Lower leg skin (tissue), 4 donors: ENCODE measurements around the gene AGR3. TPM values are rescaled to one million over a fixed set of nuclear protein-coding genes. Genes with fewer than 3 reads are reported as not detected.

Source experiments
- DNase-seq, 2 donors: peaks; one replicate each; pipeline ENCODE4 v3.0.0-alpha.2; 2019; ENCODE audit warnings: low spot score in 2 of 2
- H3K4me3 ChIP-seq: fragments of 200-600 bp; sonication (generic); 2 replicates; pipeline ENCODE4 v1.5.1; 2017; ENCODE audit warnings: mild to moderate bottlenecking, low read depth; ENCODE audit not compliant: poor library complexity, severe bottlenecking
- POLR2A ChIP-seq, 2 donors: fragments of 450-650 bp; IDR thresholded peaks; one replicate each; pipeline ENCODE4 v1.6.1; 2016 to 2017; ENCODE audit warnings: antibody characterized with exemption in 2 of 2, mild to moderate bottlenecking in 1 of 2, moderate library complexity in 1 of 2
- WGBS, 2 donors: methylation state at CpG; one replicate each; pipeline ENCODE4 v1.1.5; 2018; 5-methylcytosine and 5-hydroxymethylcytosine counted together
- intact Hi-C: fragments of 100-400 bp; cut with DNase I; formaldehyde crosslinking; loops from one replicate; pipeline ENCODE4 v1.15.0; 2023; ENCODE audit warnings: low total_unique reads
- total RNA-seq, 4 donors: library from RNA; depleted of rRNA; stranded (reverse); fragments of >200 nt; gene quantifications; one replicate each; pipeline ENCODE4 v1.1.0, GENCODE V29; 2016
- TF ChIP-seq, protein P1 (sequence below), 3 donors: fragments of 450-650 bp; IDR thresholded peaks; one replicate each; pipeline ENCODE4 v1.5.1; 2016; ENCODE audit warnings: antibody characterized with exemption in 3 of 3, mild to moderate bottlenecking in 3 of 3, moderate library complexity in 2 of 3

The AGR3 gene
- total RNA-seq, 4 donors from 2014 or later, result 2.0 to 2.2 TPM; not detected in 2

DNA sequence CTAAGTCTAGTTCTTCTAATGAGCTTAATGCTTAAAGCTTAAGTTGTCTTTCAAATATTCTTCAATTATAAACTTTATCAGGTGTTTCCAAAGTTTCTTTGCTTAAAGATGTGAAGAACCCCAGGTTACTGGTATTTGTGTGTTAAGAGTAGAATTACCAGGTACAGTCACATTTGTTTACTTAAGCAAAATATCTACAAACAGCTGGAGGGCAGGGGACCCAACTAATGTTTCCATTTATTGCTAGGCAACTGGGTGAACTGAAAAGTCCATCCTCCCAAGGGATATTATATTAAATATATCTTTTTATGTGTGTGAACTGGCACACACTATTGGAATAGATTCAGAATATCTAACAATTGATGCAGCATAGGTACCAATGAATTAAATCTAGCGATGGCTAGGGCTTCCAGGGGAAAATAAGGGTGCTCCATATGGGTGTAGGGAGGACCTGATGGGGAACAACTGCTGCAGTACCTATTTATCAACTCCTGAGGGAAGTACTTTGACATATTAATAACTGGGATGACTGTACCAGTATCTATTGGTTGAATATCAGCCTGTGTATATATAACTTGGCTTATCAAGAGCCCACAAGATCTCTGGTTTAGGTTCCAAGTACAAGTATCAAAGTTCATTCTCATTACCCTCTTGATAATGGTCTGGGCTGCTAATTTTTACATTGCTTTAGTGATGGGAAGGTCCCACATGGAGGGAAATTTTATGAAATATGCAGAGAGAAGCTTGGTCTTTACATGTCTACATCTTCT, 10.3 kb upstream of the AGR3 start:
- TF ChIP-seq POLR2A (IDR thresholded peaks at IDR 0.05), result no peak
- TF ChIP-seq, protein P1, sequence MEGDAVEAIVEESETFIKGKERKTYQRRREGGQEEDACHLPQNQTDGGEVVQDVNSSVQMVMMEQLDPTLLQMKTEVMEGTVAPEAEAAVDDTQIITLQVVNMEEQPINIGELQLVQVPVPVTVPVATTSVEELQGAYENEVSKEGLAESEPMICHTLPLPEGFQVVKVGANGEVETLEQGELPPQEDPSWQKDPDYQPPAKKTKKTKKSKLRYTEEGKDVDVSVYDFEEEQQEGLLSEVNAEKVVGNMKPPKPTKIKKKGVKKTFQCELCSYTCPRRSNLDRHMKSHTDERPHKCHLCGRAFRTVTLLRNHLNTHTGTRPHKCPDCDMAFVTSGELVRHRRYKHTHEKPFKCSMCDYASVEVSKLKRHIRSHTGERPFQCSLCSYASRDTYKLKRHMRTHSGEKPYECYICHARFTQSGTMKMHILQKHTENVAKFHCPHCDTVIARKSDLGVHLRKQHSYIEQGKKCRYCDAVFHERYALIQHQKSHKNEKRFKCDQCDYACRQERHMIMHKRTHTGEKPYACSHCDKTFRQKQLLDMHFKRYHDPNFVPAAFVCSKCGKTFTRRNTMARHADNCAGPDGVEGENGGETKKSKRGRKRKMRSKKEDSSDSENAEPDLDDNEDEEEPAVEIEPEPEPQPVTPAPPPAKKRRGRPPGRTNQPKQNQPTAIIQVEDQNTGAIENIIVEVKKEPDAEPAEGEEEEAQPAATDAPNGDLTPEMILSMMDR (IDR thresholded peaks at IDR 0.05), result no peak
- intact Hi-C loops, result no loop called here
- no peak for DNase-seq
- no peak overlapping the region for H3K4me3 ChIP-seq
- 85 to 88% methylated on average over 1 of the region's 1 CpG for WGBS, 2 donors

DNA sequence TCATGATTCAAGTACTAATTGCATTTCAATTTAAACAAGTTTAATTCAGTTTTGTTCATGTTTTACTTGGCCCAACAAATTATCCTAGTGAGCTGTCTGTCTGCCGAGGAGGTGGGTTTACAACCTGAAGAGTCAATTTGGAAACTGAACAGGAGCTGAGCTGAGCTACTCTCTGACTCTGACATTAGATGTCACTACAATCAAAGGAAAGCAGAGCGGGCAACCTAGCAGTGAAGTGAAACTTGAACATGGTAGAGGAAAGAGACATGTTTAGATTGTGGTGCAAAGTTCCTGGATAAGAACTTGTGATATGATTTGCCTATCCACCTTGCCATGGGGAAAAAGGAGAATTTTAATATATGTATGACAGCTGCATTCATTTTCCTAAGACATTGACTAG, 9.6 kb upstream of the AGR3 start:
- WGBS, 2 donors, result 21 to 29% methylated on average over 2 of the region's 2 CpGs
- no peak for TF ChIP-seq POLR2A (IDR thresholded peaks at IDR 0.05)
- TF ChIP-seq, protein P1 (IDR thresholded peaks at IDR 0.05), result no peak
- no peak for DNase-seq
- intact Hi-C loops, result no loop called here
- no peak overlapping the region for H3K4me3 ChIP-seq

DNA sequence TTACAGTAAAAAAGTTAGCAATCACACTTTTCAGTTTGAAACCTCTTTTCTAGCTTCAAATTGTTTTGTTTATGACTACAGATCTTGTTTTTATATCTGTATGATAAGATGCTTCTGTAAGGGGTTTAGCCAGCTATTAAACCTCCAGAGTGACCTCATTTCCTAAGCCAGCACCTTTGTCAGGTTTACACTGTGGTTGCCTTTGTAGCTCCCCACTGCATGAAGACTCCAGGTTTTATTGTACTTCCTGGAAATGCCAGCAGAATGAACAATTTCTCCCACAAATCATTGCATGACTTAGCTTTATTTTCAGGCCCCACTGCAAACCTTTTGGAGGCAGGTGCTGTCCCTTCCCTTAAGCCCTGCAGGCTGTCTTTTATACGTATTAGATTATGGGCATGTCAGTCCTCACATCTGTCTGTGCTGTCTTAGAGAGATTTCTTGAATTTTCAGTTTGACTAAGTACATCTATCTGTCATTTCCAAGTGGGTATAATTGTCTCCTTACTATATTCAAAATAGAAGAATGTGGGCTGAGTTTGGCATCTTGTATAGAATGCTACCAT, 8.2 kb upstream of the AGR3 start:
- H3K4me3 ChIP-seq, result no peak overlapping the region
- DNase-seq, result no peak
- intact Hi-C loops, result no loop called here
- TF ChIP-seq POLR2A (IDR thresholded peaks at IDR 0.05), result no peak
- TF ChIP-seq, protein P1 (IDR thresholded peaks at IDR 0.05), result no peak
- 71 to 84% methylated on average over 1 of the region's 1 CpG for WGBS, 2 donors

DNA sequence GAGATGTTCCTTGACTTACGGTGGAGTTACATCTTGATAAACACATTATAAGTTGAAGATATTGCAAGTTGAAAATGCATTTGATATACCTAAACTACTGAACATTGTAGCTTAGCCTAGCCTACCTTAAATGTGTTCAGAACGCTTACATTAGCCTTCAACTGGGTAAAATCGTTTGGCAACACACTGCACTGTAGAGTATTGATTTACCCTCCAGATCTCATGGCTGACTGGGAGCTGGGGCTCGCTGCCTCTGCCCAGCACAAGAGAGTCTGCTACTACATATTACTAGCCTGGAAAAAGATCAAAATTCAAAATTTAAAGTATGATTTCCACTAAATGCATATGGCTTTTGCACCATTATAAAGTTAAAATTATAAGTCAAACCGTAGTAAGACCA, 7.5 kb upstream of the AGR3 start:
- intact Hi-C loops, result no loop called here
- no peak overlapping the region for H3K4me3 ChIP-seq
- no peak for DNase-seq
- whole genome bisulfite sequencing, 2 donors, result 88% methylated on average over 5 of the region's 5 CpGs
- TF ChIP-seq POLR2A (IDR thresholded peaks at IDR 0.05), result no peak
- TF ChIP-seq, protein P1 (IDR thresholded peaks at IDR 0.05), result no peak

DNA sequence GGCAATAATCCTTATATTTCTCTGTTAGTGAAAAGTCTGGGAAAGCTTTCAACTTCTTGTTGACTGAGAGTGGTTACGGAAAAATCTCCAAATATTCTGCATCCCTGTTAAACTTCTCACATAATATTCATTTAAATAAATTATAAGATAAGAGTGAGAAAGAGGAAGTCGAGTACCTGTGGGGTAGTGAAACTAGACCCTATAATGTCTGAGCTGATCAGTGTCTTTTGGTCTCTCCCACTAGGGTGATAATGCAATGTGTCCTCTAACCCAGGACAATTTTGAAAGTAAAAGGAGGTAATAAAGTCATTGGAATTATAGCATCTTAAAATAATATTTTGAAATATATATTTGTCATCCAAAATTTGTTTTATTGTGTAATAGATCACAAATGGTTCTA, 2.1 kb upstream of the AGR3 start:
- no peak overlapping the region for H3K4me3 ChIP-seq
- WGBS, 2 donors, result 74 to 76% methylated on average over 2 of the region's 2 CpGs
- intact Hi-C loops, result no loop called here
- no peak for DNase-seq
- TF ChIP-seq, protein P1 (IDR thresholded peaks at IDR 0.05), result no peak
- no peak for TF ChIP-seq POLR2A (IDR thresholded peaks at IDR 0.05)
